H1 (cell line): Measurements from ENCODE around the gene TNIP3. TPM values are rescaled to one million over a fixed set of nuclear protein-coding genes. Genes with fewer than 3 reads are reported as not detected.

Source experiments
- CBX8 ChIP-seq: fragments of 300-800, 300-1000 bp; sonication (generic); IDR thresholded peaks from 2 replicates; pipeline ENCODE4 v1.7.1; 2016; ENCODE audit warnings: low read depth, low read length, borderline replicate concordance
- CREB1 ChIP-seq: IDR thresholded peaks from 2 replicates; pipeline ENCODE4 v1.6.1; 2012; ENCODE audit warnings: inconsistent platforms
- HDAC2 ChIP-seq, 2 experiments: fragments of 300-600 bp in 1 of 2; sonication (generic) in 1 of 2; IDR thresholded peaks; 2 replicates each; pipeline ENCODE4 v1.6.1; 2011 to 2012; ENCODE audit warnings: low read depth in 2 of 2, low read length in 2 of 2, mild to moderate bottlenecking in 2 of 2, moderate library complexity in 2 of 2, borderline replicate concordance in 1 of 2, inconsistent platforms in 1 of 2
- HDAC6 ChIP-seq: IDR thresholded peaks from one replicate; pipeline ENCODE4 v1.7.1; 2012; ENCODE audit warnings: low read depth, mild to moderate bottlenecking, inconsistent platforms, low read length, moderate library complexity
- KDM1A ChIP-seq: fragments of 200-600, 300-600 bp; sonication (generic); IDR thresholded peaks from 2 replicates; pipeline ENCODE4 v1.7.1; 2016; ENCODE audit warnings: mild to moderate bottlenecking, low read length, borderline replicate concordance
- KDM5A ChIP-seq: fragments of 200-600 bp; IDR thresholded peaks from 2 replicates; pipeline ENCODE4 v1.7.1; 2012; ENCODE audit warnings: mild to moderate bottlenecking, low read length, inconsistent platforms, mixed read lengths
- SIX5 ChIP-seq: IDR thresholded peaks from 2 replicates; pipeline ENCODE4 v1.6.1; 2011; ENCODE audit warnings: mild to moderate bottlenecking, low read depth, low read length
- SP1 ChIP-seq: IDR thresholded peaks from 2 replicates; pipeline ENCODE4 v1.6.1; 2011; ENCODE audit warnings: low read depth, low read length
- SP2 ChIP-seq: IDR thresholded peaks from 2 replicates; pipeline ENCODE4 v1.6.1; 2012; ENCODE audit warnings: mild to moderate bottlenecking, low read length, inconsistent platforms
- TAF7 ChIP-seq: optimal IDR thresholded peaks from 2 replicates; pipeline ENCODE3; 2011; ENCODE audit warnings: low read depth, mild to moderate bottlenecking, inconsistent platforms, low read length, moderate library complexity, borderline replicate concordance
- TBP ChIP-seq: IDR thresholded peaks from 2 replicates; pipeline ENCODE4 v1.6.1; 2011; ENCODE audit warnings: low read depth, low read length, improper control_type of control experiment
- TEAD4 ChIP-seq: IDR thresholded peaks from 2 replicates; pipeline ENCODE4 v1.6.1; 2012; ENCODE audit warnings: low read depth, low read length, inconsistent platforms, mixed read lengths
- polyA plus RNA-seq, 7 experiments: library from polyadenylated mRNA; depleted of rRNA in 3 of 7; stranded (reverse) in 5 of 7; unstranded in 2 of 7; fragments of >200 nt in 5 of 7; fragments of 200-250 nt in 2 of 7; gene quantifications; 1 replicate in 5 of 7; 2 replicates in 1 of 7; 4 replicates in 1 of 7; pipeline versions ENCODE4 v1.2.1 to v1.2.3, GENCODE V29; 2011 to 2013; ENCODE audit warnings: missing spikeins in 2 of 7, mixed read lengths in 2 of 7
- total RNA-seq: library from RNA; stranded (reverse); fragmentation: NEBNext Ultra II Directional; extraction: Animal tissue kit (Norgen Biotek cat#: 25700); gene quantifications from 2 replicates; pipeline ENCODE4 v1.2.1, GENCODE V29; 2021
- TF ChIP-seq, protein P1 (sequence below), 3 experiments: IDR thresholded peaks; 1 replicate in 2 of 3; 2 replicates in 1 of 3; pipeline versions ENCODE4 v1.5.1 to v1.6.1; 2011; ENCODE audit warnings: low read length in 3 of 3, mild to moderate bottlenecking in 3 of 3, inconsistent platforms in 2 of 3, low read depth in 1 of 3, moderate library complexity in 1 of 3; ENCODE audit not compliant: insufficient read depth in 1 of 3; ENCODE audit errors: control extremely low read depth in 1 of 3

TNIP3 gene
- total and polyA plus RNA-seq, 2 of the 8 experiments (the other 6 are each of a cell fraction or from before 2014, with no cell fraction given) = not detected

DNA sequence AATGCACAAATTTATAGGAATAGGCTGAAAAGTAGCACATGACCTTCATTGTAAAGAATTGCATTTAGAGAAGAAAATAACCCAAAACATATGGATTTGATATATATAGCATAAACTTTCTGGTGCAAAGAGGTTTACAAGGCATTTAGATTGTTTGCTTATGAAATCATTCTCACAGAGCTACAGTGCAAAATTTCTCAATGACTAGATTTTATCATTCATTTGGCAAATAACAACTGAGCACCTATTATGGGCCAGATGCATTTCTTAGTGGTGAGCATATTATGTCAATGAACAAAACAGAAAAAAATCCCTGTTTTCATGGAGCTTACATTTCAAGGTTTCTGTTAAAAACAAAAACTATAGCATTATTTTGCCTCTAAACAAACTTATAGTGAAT is 34.1 kb upstream of the TNIP3 start (continued):
- TF ChIP-seq SP1 (no peak), CREB1 (no peak), KDM1A (no peak), HDAC6 (no peak), KDM5A (no peak), SIX5 (no peak), TAF7 (no peak), HDAC2 (IDR thresholded peaks at IDR 0.05; ENCODE audit: borderline replicate concordance in 1 of 2, low read depth in 2 of 2, low read length in 2 of 2) (no peak), TBP (no peak), TEAD4 (no peak), CBX8 (no peak), SP2 (no peak)
- TF ChIP-seq, protein P1, sequence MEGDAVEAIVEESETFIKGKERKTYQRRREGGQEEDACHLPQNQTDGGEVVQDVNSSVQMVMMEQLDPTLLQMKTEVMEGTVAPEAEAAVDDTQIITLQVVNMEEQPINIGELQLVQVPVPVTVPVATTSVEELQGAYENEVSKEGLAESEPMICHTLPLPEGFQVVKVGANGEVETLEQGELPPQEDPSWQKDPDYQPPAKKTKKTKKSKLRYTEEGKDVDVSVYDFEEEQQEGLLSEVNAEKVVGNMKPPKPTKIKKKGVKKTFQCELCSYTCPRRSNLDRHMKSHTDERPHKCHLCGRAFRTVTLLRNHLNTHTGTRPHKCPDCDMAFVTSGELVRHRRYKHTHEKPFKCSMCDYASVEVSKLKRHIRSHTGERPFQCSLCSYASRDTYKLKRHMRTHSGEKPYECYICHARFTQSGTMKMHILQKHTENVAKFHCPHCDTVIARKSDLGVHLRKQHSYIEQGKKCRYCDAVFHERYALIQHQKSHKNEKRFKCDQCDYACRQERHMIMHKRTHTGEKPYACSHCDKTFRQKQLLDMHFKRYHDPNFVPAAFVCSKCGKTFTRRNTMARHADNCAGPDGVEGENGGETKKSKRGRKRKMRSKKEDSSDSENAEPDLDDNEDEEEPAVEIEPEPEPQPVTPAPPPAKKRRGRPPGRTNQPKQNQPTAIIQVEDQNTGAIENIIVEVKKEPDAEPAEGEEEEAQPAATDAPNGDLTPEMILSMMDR (IDR thresholded peaks at IDR 0.05; ENCODE audit: control extremely low read depth in 1 of 3, insufficient read depth in 1 of 3, low read depth in 1 of 3, low read length in 3 of 3) = no peak
